ENCODE measurements around the gene LTA4H.

The LTA4H gene

GRCh38 chr12:96044017-96044942 lies 8.9 kb upstream of the LTA4H start:
- peaks cover 11% of the 10 kb centered on the region for H3K4me1 ChIP-seq (ENCODE audit: control insufficient read depth, insufficient read depth, low read length)
- CTCF ChIA-PET: interaction anchor here (0.7 kb wide), 1 partner anchor 11 kb away, joined by 3 read pairs; no protein-coding TSS in a partner anchor
- H3K27ac ChIP-seq (ENCODE audit: extremely low read depth, low read depth, low read length): no peak overlapping the region

GRCh38 chr12:96041181-96041580 lies 5.8 kb upstream of the LTA4H start:
- Histone ChIP-seq H3K36me3 (ENCODE audit: control insufficient read depth in 2 of 2, insufficient read depth in 1 of 2, low read length in 2 of 2) (no peaks in the 10 kb centered on the region), H3K9me3 (ENCODE audit: control insufficient read depth, insufficient read depth, low read depth, low read length) (no peaks in the 10 kb centered on the region), H3K27ac (ENCODE audit: extremely low read depth, low read depth, low read length) (no peak overlapping the region), H3K4me3 (ENCODE audit: low read depth, low read length) (no peak overlapping the region), H3K4me1 (ENCODE audit: control insufficient read depth, insufficient read depth, low read length) (no peaks in the 10 kb centered on the region)
- ChIA-PET POLR2A (no interaction called here), CTCF (interaction anchor here (0.9 kb wide), 1 partner anchor 20 kb away, joined by 3 read pairs; no protein-coding TSS in a partner anchor)
- TF ChIP-seq ZNF692 (tag by site-specific recombination; IDR thresholded peaks at IDR 0.05): no peak

More at GRCh38 chr12:96044017-96044942, 8.9 kb upstream of the LTA4H start:
- POLR2A ChIA-PET: no interaction called here
- Histone ChIP-seq H3K36me3 (ENCODE audit: control insufficient read depth in 2 of 2, insufficient read depth in 1 of 2, low read length in 2 of 2) (no peaks in the 10 kb centered on the region), H3K4me3 (ENCODE audit: low read depth, low read length) (no peak overlapping the region), H3K9me3 (ENCODE audit: control insufficient read depth, insufficient read depth, low read depth, low read length) (no peaks in the 10 kb centered on the region)
- TF ChIP-seq TCF7L2 (IDR thresholded peaks at IDR 0.05; ENCODE audit: borderline replicate concordance, low read depth, low read length) (no peak), ZNF76 (tag by site-specific recombination; IDR thresholded peaks at IDR 0.05; ENCODE audit: borderline replicate concordance, low read depth) (no peak), ZNF175 (tag by site-specific recombination; IDR thresholded peaks at IDR 0.05) (no peak), ZNF311 (tag by site-specific recombination; IDR thresholded peaks at IDR 0.05; ENCODE audit: borderline replicate concordance) (no peak), ZNF707 (tag by site-specific recombination; IDR thresholded peaks at IDR 0.05) (no peak), ZBTB10 (tag by site-specific recombination; IDR thresholded peaks at IDR 0.05) (no peak), ZNF248 (tag by site-specific recombination; IDR thresholded peaks at IDR 0.05) (no peak), GLIS2 (tag by site-specific recombination; IDR thresholded peaks at IDR 0.05) (no peak), YY2 (tag by site-specific recombination; IDR thresholded peaks at IDR 0.05) (no peak), ZNF530 (tag by site-specific recombination; IDR thresholded peaks at IDR 0.05; ENCODE audit: low read depth) (no peak), ZNF558 (tag by site-specific recombination; IDR thresholded peaks at IDR 0.05) (no peak), ZNF16 (tag by site-specific recombination; IDR thresholded peaks at IDR 0.05; ENCODE audit: low read depth) (no peak), ZBTB6 (tag by site-specific recombination; IDR thresholded peaks at IDR 0.05) (no peak), ZBTB48 (tag by site-specific recombination; IDR thresholded peaks at IDR 0.05) (no peak), PBX3 (CRISPR knock-in tag; IDR thresholded peaks at IDR 0.05) (no peak), ZNF112 (tag by site-specific recombination; IDR thresholded peaks at IDR 0.05) (no peak), ZNF660 (tag by site-specific recombination; IDR thresholded peaks at IDR 0.05) (no peak), ZNF433 (tag by site-specific recombination; IDR thresholded peaks at IDR 0.05; ENCODE audit: low read depth) (no peak)

Data from HEK293 (cell line).